T-helper 2 cell treated with Interferon-gamma antibody and Interleukin-4, amounts not matched to agents 100 ng/mL and 5 ng/mL, for 36 hours (primary cell): Measurements from ENCODE around the gene KLHL4. TPM values are rescaled to one million over a fixed set of nuclear protein-coding genes. Genes with fewer than 3 reads are reported as not detected.
"Not testable (repeated sequence)": the region's sequence is repeated elsewhere in the genome, so short reads cannot be mapped to it uniquely, and the experiment has no call there.

Experiments
- intact Hi-C: fragments of 100-400 bp; cut with micrococcal nuclease; formaldehyde crosslinking; loops from one replicate; pipeline ENCODE4 v1.15.1; 2023
- total RNA-seq: library from RNA; stranded (reverse); gene quantifications from 2 replicates; pipeline ENCODE4 v1.2.3, GENCODE V29; 2022

The KLHL4 gene
- total RNA-seq, 1 donor from 2014 or later = not detected

- intact Hi-C loops = no loop called here
Measured at GRCh38 chrX:87663421-87663820, 145.8 kb downstream of the KLHL4 start.

- intact Hi-C loops = no loop called here
Measured at GRCh38 chrX:87664381-87664780, 146.8 kb downstream of the KLHL4 start.

GRCh38 chrX:87679849-87680248, 162.2 kb downstream of the KLHL4 start:
- intact Hi-C loops = no loop called here

- intact Hi-C loops = no loop called here
Measured at GRCh38 chrX:87687703-87688102, 170.1 kb downstream of the KLHL4 start.

- intact Hi-C loops = not testable (repeated sequence)
Measured at GRCh38 chrX:87688113-87688748, 170.6 kb downstream of the KLHL4 start.

GRCh38 chrX:87689218-87689617, 171.6 kb downstream of the KLHL4 start:
- intact Hi-C loops = not testable (repeated sequence)

- intact Hi-C loops = no loop called here
Measured at GRCh38 chrX:87693204-87693603, 175.6 kb downstream of the KLHL4 start.

- intact Hi-C loops = no loop called here
Measured at GRCh38 chrX:87697409-87697808, 179.8 kb downstream of the KLHL4 start.

GRCh38 chrX:87702795-87703194, 185.2 kb downstream of the KLHL4 start:
- intact Hi-C loops = no loop called here

GRCh38 chrX:87703469-87703868, 185.9 kb downstream of the KLHL4 start:
- intact Hi-C loops = not testable (repeated sequence)

GRCh38 chrX:87706134-87706533, 188.5 kb downstream of the KLHL4 start:
- intact Hi-C loops = no loop called here

GRCh38 chrX:87710580-87710979, 193.0 kb downstream of the KLHL4 start:
- intact Hi-C loops = no loop called here
